HL-60 (cell line): ENCODE results near the gene RECK.

Source experiments
- CTCF ChIP-seq: IDR thresholded peaks from one replicate; pipeline ENCODE4 v1.5.1; 2011; ENCODE audit warnings: low read length, control low read depth, inconsistent platforms; ENCODE audit not compliant: insufficient read depth
- GABPA ChIP-seq: IDR thresholded peaks from 2 replicates; pipeline ENCODE4 v1.6.1; 2012; ENCODE audit warnings: low read depth
- POLR2AphosphoS5 ChIP-seq: IDR thresholded peaks from 2 replicates; pipeline ENCODE4 v1.6.1; 2012; ENCODE audit warnings: low read depth
- SPI1 ChIP-seq: IDR thresholded peaks from 2 replicates; pipeline ENCODE4 v1.6.1; 2012; ENCODE audit warnings: low read depth, mild to moderate bottlenecking, borderline replicate concordance

GRCh38 chr9:36046923-36047322, 10.2 kb downstream of the RECK start:
- TF ChIP-seq CTCF (no peak), POLR2AphosphoS5 (no peak), GABPA (no peak), SPI1 (no peak)
